GM13976 (cell line): ENCODE results near the gene TEDC2.

ENCODE experiments used
- DNase-seq: peaks from one replicate; pipeline ENCODE4 v3.0.0; 2012; ENCODE audit warnings: low spot score
- in situ Hi-C: fragments of 300-500 bp; cut with MboI; formaldehyde crosslinking; loops from one replicate; pipeline ENCODE4 v1.12.0; 2022; ENCODE audit warnings: low sequenced_read_pairs, mixed read lengths, inconsistent platforms; ENCODE audit not compliant: unreplicated experiment
- TF ChIP-seq, protein P1 (sequence below): IDR thresholded peaks from 2 replicates; pipeline ENCODE4 v1.5.1; 2012; ENCODE audit warnings: borderline replicate concordance, mild to moderate bottlenecking; ENCODE audit not compliant: insufficient read depth; ENCODE audit errors: extremely low read depth, missing control alignments, control extremely low read depth

TEDC2 gene

DNA sequence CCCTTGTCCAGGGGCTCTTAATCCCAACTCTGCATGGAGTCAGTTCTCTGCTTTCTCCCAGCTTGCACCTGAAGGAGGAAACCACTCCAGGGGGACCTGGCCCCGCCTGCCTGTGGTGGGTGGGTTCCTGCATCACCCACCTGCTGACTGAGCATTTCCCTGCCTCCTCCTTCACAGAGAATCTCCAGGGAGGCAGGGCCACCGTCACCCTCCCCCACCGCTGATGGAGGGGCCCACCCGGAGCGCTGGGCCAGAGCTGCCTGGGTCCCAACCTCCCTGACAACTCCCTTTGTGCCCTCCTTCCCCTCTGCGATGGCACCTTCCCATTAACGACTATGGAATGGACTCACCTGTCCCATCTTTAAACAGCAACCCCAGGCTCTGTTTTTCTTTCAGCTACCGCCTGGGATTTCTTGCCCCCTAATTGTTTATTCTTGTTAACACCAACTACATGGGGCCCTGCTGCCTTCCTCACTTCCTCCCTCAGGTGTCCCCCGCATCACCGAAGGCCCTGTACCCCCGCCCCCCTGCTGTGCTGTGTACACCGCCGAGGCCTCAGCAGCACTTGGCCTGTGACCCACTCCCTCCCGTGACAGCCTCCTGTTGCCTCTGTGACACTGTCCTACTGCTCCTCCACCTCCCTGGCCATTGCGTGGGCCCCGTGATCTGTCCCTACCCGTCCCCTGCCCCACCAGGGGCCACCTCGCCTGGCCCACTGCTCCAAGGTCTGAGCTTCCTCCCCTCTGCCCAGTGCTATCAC, 842 bp upstream of the TEDC2 start:
- in situ Hi-C loops = no loop called here
- DNase-seq = no peak
- TF ChIP-seq, protein P1, sequence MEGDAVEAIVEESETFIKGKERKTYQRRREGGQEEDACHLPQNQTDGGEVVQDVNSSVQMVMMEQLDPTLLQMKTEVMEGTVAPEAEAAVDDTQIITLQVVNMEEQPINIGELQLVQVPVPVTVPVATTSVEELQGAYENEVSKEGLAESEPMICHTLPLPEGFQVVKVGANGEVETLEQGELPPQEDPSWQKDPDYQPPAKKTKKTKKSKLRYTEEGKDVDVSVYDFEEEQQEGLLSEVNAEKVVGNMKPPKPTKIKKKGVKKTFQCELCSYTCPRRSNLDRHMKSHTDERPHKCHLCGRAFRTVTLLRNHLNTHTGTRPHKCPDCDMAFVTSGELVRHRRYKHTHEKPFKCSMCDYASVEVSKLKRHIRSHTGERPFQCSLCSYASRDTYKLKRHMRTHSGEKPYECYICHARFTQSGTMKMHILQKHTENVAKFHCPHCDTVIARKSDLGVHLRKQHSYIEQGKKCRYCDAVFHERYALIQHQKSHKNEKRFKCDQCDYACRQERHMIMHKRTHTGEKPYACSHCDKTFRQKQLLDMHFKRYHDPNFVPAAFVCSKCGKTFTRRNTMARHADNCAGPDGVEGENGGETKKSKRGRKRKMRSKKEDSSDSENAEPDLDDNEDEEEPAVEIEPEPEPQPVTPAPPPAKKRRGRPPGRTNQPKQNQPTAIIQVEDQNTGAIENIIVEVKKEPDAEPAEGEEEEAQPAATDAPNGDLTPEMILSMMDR = no peak

DNA sequence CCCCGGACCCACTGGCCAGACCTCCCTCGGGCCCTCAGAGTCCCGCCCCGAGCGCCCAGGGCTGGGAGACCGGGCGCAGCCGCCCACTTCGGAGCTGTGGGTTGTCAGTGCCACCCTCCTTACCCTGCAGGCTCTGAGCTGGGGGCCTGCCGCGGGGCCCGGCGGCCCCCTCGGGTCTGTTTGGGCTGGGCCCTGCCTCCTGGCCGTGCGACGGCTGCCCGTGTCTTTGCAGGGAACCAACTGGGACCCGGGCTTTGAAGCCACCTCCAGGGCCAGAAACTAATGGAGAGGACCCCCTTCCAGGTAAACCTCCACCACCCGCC, 443 bp downstream of the TEDC2 start:
- in situ Hi-C loops = no loop called here
- TF ChIP-seq, protein P1 = no peak
- no peak for DNase-seq

DNA sequence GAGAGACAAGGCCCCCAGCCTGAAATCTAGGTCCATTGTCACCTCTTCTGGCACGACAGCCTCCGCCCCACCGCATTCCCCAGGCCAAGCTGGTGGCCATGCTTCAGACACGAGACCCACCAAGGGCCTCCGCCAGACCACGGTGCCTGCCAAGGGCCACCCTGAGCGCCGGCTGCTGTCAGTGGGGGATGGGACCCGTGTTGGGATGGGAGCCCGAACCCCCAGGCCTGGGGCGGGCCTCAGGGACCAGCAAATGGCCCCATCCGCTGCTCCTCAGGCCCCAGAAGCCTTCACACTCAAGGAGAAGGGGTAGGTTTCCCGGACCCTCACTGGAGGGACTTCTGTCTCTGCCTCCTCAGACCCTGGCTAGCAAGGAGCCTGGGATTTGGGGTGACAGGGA, 1.0 kb downstream of the TEDC2 start:
- in situ Hi-C loops = no loop called here

DNA sequence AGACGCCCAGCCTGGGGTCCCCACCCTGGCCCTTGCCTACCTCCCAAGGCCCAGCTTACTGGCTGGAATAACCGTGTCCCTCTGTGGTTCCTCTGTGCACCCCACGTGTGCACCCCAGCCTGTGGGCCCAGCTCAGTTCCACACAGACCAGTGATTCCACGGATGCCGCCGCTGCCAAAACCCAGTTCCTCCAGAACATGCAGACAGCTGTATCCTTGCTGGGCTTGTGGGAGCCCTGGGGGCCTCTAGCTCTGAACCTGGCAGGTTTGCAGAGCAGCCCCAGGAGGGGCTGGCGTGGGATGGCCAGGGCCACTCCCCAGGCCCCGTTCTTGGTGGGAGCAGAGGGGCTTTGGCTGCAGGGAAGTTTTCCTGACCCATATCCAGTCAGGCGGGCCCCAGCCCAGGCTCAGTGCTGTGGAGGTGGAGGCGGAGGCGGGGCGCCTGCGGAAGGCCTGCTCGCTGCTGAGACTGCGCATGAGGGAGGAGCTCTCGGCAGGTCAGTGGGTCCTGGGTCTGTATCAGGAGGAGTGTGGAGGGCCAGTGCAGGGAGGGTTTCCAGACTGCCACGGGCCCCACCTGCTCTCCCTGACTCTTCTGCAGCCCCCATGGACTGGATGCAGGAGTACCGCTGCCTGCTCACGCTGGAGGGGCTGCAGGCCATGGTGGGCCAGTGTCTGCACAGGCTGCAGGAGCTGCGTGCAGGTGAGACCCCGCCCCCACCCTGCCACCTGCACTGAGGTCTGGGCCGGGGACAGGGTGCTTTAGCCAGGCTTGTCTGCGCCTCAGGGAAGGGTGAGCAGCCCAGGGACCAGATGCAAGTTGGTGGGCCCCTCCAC, 2.3 kb downstream of the TEDC2 start:
- TF ChIP-seq, protein P1 = no peak
- no peak for DNase-seq
- in situ Hi-C loops = no loop called here

More for the DNA sequence above, 1.0 kb downstream of the TEDC2 start:
- TF ChIP-seq, protein P1 = no peak
- no peak for DNase-seq

DNA sequence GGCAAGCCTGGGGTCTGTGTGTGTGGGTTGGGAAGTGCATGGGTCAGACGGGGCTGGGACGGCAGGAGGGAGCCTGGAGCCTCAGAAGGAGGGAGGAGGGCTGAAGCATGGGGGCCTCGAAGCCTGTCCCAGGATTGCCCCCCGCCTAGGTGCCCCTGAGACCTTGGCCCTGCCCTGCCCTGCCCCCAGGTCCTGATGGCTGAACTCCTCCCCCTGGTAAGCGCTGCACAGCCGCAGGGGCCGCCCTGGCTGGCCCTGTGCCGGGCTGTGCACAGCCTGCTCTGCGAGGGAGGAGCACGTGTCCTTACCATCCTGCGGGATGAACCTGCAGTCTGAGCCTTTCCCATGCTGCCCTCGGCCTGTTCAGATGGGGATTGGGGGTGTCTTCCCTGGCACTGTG, 4.4 kb downstream of the TEDC2 start:
- in situ Hi-C loops = no loop called here
- TF ChIP-seq, protein P1 = no peak
- no peak for DNase-seq

DNA sequence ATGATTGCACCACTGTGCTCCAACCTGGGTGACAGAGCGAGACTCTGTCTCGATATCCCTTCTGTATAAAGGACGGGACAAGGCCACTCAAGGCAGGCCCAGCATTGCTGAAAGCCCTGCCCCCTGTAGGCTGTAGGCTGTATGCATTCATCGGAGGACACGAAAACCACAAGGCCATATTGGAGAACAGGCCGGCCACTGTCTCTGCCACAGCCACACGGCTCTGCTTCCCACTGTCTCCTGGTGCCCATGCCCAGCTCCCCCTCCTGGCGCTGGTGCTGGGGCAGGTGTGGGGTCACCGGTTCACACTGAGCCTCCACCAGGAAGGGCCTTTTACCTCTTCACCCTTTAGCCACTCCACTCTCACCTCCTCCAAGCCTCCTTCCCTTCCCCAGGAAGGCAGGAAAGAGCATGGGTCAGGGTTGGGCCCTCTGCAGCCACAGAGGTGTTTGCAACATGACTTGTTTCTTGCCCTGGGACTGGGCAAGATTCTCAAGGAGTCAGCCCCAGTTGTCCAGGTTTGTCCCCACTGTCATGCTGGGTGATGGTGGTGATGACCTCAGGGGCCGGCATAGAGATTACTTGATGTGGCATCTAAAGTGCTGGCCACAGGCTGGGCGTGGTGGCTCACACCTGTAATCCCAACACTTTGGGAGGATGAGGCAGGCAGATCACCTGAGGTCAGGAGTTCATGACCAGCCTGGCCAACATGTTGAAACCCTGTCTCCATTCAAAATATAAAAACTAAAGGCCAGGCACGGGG, 5.9 kb downstream of the TEDC2 start:
- in situ Hi-C loops = no loop called here
- no peak for DNase-seq
- TF ChIP-seq, protein P1 = no peak
